SK-N-SH (cell line): ENCODE results near the gene GTF2F2. TPM values are rescaled to one million over a fixed set of nuclear protein-coding genes. Genes with fewer than 3 reads are reported as not detected.

Source experiments
- CTCF ChIA-PET: fragments of 300-600, 350-600 bp; formaldehyde crosslinking; extraction: SDS; loops from one replicate; lab custom pipeline; 2021; lab: Yijun Ruan, JAX
- POLR2A ChIA-PET: fragments of 350-600 bp; sonication (Branson Sonifier 250); formaldehyde crosslinking; extraction: SDS; loops from one replicate; lab custom pipeline; 2020; ENCODE audit warnings: antibody characterized with exemption, inconsistent platforms; lab: Yijun Ruan, JAX
- DNase-seq: peaks from one replicate; pipeline ENCODE4 v3.0.0; 2012
- H2AFZ ChIP-seq: fragments of 200-600 bp; sonication (generic); 2 replicates; pipeline ENCODE4 v1.8.1; 2016; ENCODE audit warnings: antibody characterized with exemption, mild to moderate bottlenecking, low read depth
- H3F3A ChIP-seq: fragments of 200-600 bp; sonication (generic); replicated peaks from 2 replicates; pipeline ENCODE3; 2016; ENCODE audit warnings: antibody characterized with exemption, mild to moderate bottlenecking; ENCODE audit not compliant: insufficient read depth
- H3K27ac ChIP-seq, 2 experiments: fragments of 200-500 bp in 1 of 2; fragments of 200-600 bp in 1 of 2; sonication (Bioruptor generic) in 1 of 2; sonication (generic), shearing (Covaris generic) in 1 of 2; 2 replicates each; pipeline versions ENCODE4 v1.5.1 to v1.6.1; 2014 to 2016; ENCODE audit warnings: low read depth in 2 of 2, inconsistent platforms in 1 of 2, low read length in 1 of 2, mild to moderate bottlenecking in 1 of 2, mixed read lengths in 1 of 2
- H3K27me3 ChIP-seq: fragments of 200-600 bp; sonication (generic), shearing (Covaris generic); 2 replicates; pipeline ENCODE4 v1.6.1; 2016; ENCODE audit warnings: mixed run types; ENCODE audit not compliant: insufficient read depth
- H3K36me3 ChIP-seq, 2 experiments: fragments of 200-500 bp in 1 of 2; fragments of 200-600 bp in 1 of 2; sonication (Bioruptor generic) in 1 of 2; sonication (generic) in 1 of 2; replicated peaks in 1 of 2; 2 replicates each; pipeline versions ENCODE3 to v1.5.1; 2014 to 2016; ENCODE audit warnings: low read length in 1 of 2, mild to moderate bottlenecking in 1 of 2; ENCODE audit not compliant: insufficient read depth in 2 of 2, control insufficient read depth in 1 of 2
- H3K4me1 ChIP-seq, 2 experiments: fragments of 200-500 bp in 1 of 2; fragments of 200-600 bp in 1 of 2; sonication (Bioruptor generic) in 1 of 2; sonication (generic), shearing (Covaris generic) in 1 of 2; 2 replicates each; pipeline versions ENCODE4 v1.5.1 to v1.6.1; 2014 to 2016; ENCODE audit warnings: low read depth in 1 of 2, low read length in 1 of 2, mixed run types in 1 of 2; ENCODE audit not compliant: insufficient read depth in 2 of 2, control insufficient read depth in 1 of 2
- H3K4me2 ChIP-seq: fragments of 200-600 bp; sonication (generic), shearing (Covaris generic); 2 replicates; pipeline ENCODE4 v1.6.1; 2017; ENCODE audit warnings: mixed run types
- H3K4me3 ChIP-seq, 2 experiments: fragments of 200-500 bp in 1 of 2; fragments of 200-600 bp in 1 of 2; sonication (Bioruptor generic) in 1 of 2; sonication (generic), shearing (Covaris generic) in 1 of 2; 2 replicates each; pipeline versions ENCODE4 v1.5.1 to v1.8.1; 2014 to 2016; ENCODE audit warnings: low read depth in 2 of 2, inconsistent platforms in 1 of 2, low read length in 1 of 2, mild to moderate bottlenecking in 1 of 2, mixed read lengths in 1 of 2, moderate library complexity in 1 of 2
- H3K79me2 ChIP-seq: fragments of 200-600 bp; sonication (generic); 2 replicates; pipeline ENCODE4 v1.8.1; 2017; ENCODE audit warnings: mild to moderate bottlenecking; ENCODE audit not compliant: insufficient read depth
- H3K9ac ChIP-seq: fragments of 200-600 bp; sonication (generic); 2 replicates; pipeline ENCODE4 v1.6.1; 2017; ENCODE audit warnings: mixed run types
- H3K9me2 ChIP-seq: fragments of 200-600 bp; sonication (generic); 2 replicates; pipeline ENCODE4 v1.6.1; 2017; ENCODE audit warnings: mixed run types
- H3K9me3 ChIP-seq: fragments of 200-600 bp; sonication (generic); 2 replicates; pipeline ENCODE4 v1.6.1; 2017; ENCODE audit warnings: mixed run types, mild to moderate bottlenecking, moderate library complexity
- H4K20me1 ChIP-seq: fragments of 200-600 bp; sonication (generic); 2 replicates; pipeline ENCODE4 v1.6.1; 2017; ENCODE audit warnings: mild to moderate bottlenecking, mixed run types; ENCODE audit not compliant: insufficient read depth
- CTCF ChIP-seq: fragments of 200-600 bp; sonication (generic); IDR thresholded peaks from 2 replicates; pipeline ENCODE4 v1.6.1; 2017; ENCODE audit warnings: antibody characterized with exemption, mild to moderate bottlenecking, moderate library complexity
- EZH2phosphoT487 ChIP-seq: fragments of 200-600 bp; sonication (generic); IDR thresholded peaks from 2 replicates; pipeline ENCODE4 v1.6.1; 2017; ENCODE audit warnings: low read depth, mixed run types, mild to moderate bottlenecking, antibody characterized with exemption, moderate library complexity, borderline replicate concordance
- FOSL2 ChIP-seq: IDR thresholded peaks from 2 replicates; pipeline ENCODE4 v1.4.0; 2012; ENCODE audit warnings: low read depth, mild to moderate bottlenecking, moderate library complexity, borderline replicate concordance
- GABPA ChIP-seq: IDR thresholded peaks from 2 replicates; pipeline ENCODE4 v1.4.0; 2012; ENCODE audit warnings: low read depth, mild to moderate bottlenecking
- IRF3 ChIP-seq: fragments of 150-350 bp; IDR thresholded peaks from 2 replicates; pipeline ENCODE4 v1.6.1; 2016; ENCODE audit warnings: mild to moderate bottlenecking, low read depth, low read length
- PBX3 ChIP-seq: IDR thresholded peaks from 2 replicates; pipeline ENCODE4; 2012
- POLR2AphosphoS5 ChIP-seq: IDR thresholded peaks from 2 replicates; pipeline ENCODE4 v1.6.1; 2012; ENCODE audit warnings: low read depth, low read length
- SIN3A ChIP-seq: IDR thresholded peaks from 2 replicates; pipeline ENCODE4 v1.6.1; 2012; ENCODE audit warnings: low read depth, mild to moderate bottlenecking, low read length, moderate library complexity, borderline replicate concordance
- SMC3 ChIP-seq: IDR thresholded peaks from 2 replicates; pipeline ENCODE4 v1.6.1; 2012; ENCODE audit warnings: low read depth, low read length, improper control_type of control experiment
- TAF1 ChIP-seq: IDR thresholded peaks from 2 replicates; pipeline ENCODE4 v1.6.1; 2012; ENCODE audit warnings: low read depth, mild to moderate bottlenecking, low read length, moderate library complexity, borderline replicate concordance
- TEAD4 ChIP-seq: IDR thresholded peaks from 2 replicates; pipeline ENCODE4 v1.4.0; 2012; ENCODE audit warnings: mild to moderate bottlenecking, borderline replicate concordance; ENCODE audit not compliant: insufficient read depth
- WGBS: methylation state at CpG from one replicate; pipeline ENCODE4 v1.1.6; 2017; ENCODE audit warnings: low lambda C conversion rate; 5-methylcytosine and 5-hydroxymethylcytosine counted together
- polyA plus RNA-seq, 3 experiments: library from polyadenylated mRNA; depleted of rRNA; stranded (reverse); fragments of >200 nt; gene quantifications; 2 replicates each; pipeline ENCODE4 v1.2.3, GENCODE V29; 2012
- TF ChIP-seq, protein P1 (sequence below): fragments of 150-350 bp; IDR thresholded peaks from 2 replicates; pipeline ENCODE4 v1.6.1; 2017; ENCODE audit warnings: antibody characterized with exemption, low read length, low read depth, borderline replicate concordance
- TF ChIP-seq, protein P2 (sequence below): IDR thresholded peaks from 2 replicates; pipeline ENCODE4 v1.4.0; 2012; ENCODE audit warnings: low read depth, borderline replicate concordance

Gene GTF2F2
- polyA plus RNA-seq, 1 of the 3 experiments (the other 2 are of a cell fraction) = 24.2 TPM

DNA sequence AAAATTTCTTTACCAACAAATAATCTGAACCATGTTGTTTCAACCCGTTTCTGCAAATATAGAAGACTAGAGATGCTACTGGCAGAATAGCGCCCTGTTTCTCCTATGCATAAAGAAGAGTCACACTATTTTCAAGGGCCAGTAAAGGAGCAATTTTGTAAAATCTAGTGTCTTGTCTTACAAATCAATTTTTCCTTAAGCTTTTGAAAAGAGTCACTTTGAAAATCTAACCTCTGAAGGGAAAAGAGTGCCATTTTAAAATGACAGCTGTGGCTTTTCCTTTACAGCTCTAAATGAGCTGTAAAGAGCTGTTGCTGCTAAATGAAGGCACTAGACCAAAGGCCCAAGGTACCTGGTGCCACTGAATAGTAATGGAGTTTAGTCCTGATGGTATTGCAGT, 16.9 kb upstream of the GTF2F2 start:
- no peaks in the 10 kb centered on the region for H3K27me3 ChIP-seq
- no peaks in the 10 kb centered on the region for H4K20me1 ChIP-seq
- no peaks in the 10 kb centered on the region for H3K79me2 ChIP-seq
- no peaks in the 10 kb centered on the region for H3K36me3 ChIP-seq
- H3K27ac ChIP-seq = no peak overlapping the region
- H3K4me2 ChIP-seq = no peak overlapping the region
- WGBS = 94% methylated on average over 2 of the region's 2 CpGs
- H3K4me1 ChIP-seq = peaks cover 2 to 3% of the 10 kb centered on the region in 2 experiments; a peak in 2 of 4 replicates
- no peaks in the 10 kb centered on the region for H3K9me2 ChIP-seq
- TF ChIP-seq EZH2phosphoT487 (no peak), PBX3 (no peak), POLR2AphosphoS5 (no peak), IRF3 (no peak), FOSL2 (no peak), SIN3A (no peak)
- TF ChIP-seq, protein P1, sequence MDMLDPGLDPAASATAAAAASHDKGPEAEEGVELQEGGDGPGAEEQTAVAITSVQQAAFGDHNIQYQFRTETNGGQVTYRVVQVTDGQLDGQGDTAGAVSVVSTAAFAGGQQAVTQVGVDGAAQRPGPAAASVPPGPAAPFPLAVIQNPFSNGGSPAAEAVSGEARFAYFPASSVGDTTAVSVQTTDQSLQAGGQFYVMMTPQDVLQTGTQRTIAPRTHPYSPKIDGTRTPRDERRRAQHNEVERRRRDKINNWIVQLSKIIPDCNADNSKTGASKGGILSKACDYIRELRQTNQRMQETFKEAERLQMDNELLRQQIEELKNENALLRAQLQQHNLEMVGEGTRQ = no peak
- CTCF ChIA-PET = no interaction called here
- DNase-seq = no peak
- no peak overlapping the region for H3K4me3 ChIP-seq
- H3F3A ChIP-seq = no peaks in the 10 kb centered on the region
- no peak overlapping the region for H2AFZ ChIP-seq
- POLR2A ChIA-PET = no interaction called here
- no peak overlapping the region for H3K9ac ChIP-seq
- no peaks in the 10 kb centered on the region for H3K9me3 ChIP-seq

GRCh38 chr13:45104261-45104660, 16.0 kb upstream of the GTF2F2 start:
- no peaks in the 10 kb centered on the region for H3F3A ChIP-seq
- H3K4me3 ChIP-seq = no peak overlapping the region
- H3K79me2 ChIP-seq = no peaks in the 10 kb centered on the region
- no peak for DNase-seq
- no peaks in the 10 kb centered on the region for H3K9me3 ChIP-seq
- TF ChIP-seq GABPA = no peak
- no peak for TF ChIP-seq SIN3A
- no peak for TF ChIP-seq TAF1
- TF ChIP-seq TEAD4 = no peak
- TF ChIP-seq, protein P2, sequence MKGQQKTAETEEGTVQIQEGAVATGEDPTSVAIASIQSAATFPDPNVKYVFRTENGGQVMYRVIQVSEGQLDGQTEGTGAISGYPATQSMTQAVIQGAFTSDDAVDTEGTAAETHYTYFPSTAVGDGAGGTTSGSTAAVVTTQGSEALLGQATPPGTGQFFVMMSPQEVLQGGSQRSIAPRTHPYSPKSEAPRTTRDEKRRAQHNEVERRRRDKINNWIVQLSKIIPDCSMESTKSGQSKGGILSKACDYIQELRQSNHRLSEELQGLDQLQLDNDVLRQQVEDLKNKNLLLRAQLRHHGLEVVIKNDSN = no peak
- no peak for TF ChIP-seq SMC3
- no peak for TF ChIP-seq CTCF
- WGBS = 88% methylated on average over 3 of the region's 3 CpGs
- H3K27me3 ChIP-seq = no peaks in the 10 kb centered on the region
- no peak overlapping the region for H3K27ac ChIP-seq
- H3K9ac ChIP-seq = no peak overlapping the region
- ChIA-PET CTCF (no interaction called here), POLR2A (no interaction called here)
- no peak overlapping the region for H2AFZ ChIP-seq
- H4K20me1 ChIP-seq = no peaks in the 10 kb centered on the region
- no peaks in the 10 kb centered on the region for H3K9me2 ChIP-seq
- H3K4me1 ChIP-seq = peaks cover 2 to 3% of the 10 kb centered on the region in 2 experiments; a peak in 2 of 4 replicates
- H3K36me3 ChIP-seq = no peaks in the 10 kb centered on the region
- H3K4me2 ChIP-seq = no peak overlapping the region
